Measurements from ENCODE around the gene ACBD6. TPM values are rescaled to one million over a fixed set of nuclear protein-coding genes. Genes with fewer than 3 reads are reported as not detected.

Gene ACBD6
- total RNA-seq, 1 experiment from 2014 or later: 74.7 TPM

GRCh38 chr1:180244840-180245239 lies 257.5 kb downstream of the ACBD6 start:
- H3K9me3 Mint-ChIP-seq (ENCODE audit: unreplicated experiment): no peaks in the 10 kb centered on the region
- Histone ChIP-seq H3K27me3 (replicated peaks; ENCODE audit: control insufficient read depth, insufficient read depth, low read length) (no peaks in the 10 kb centered on the region; the same call in 1 of the 2 replicates), H3K36me3 (ENCODE audit: control insufficient read depth, insufficient read depth, low read length) (no peaks in the 10 kb centered on the region), H3K4me1 (no peaks in the 10 kb centered on the region), H3K4me3 (ENCODE audit: low read depth, low read length) (no peak overlapping the region), H3K9me3 (no peaks in the 10 kb centered on the region)
- H3K27ac Mint-ChIP-seq (ENCODE audit: unreplicated experiment): no peak overlapping the region
- H3K4me1 Mint-ChIP-seq (ENCODE audit: low read depth, unreplicated experiment): no peaks in the 10 kb centered on the region
- H3K36me3 Mint-ChIP-seq (ENCODE audit: insufficient read depth, unreplicated experiment): no peaks in the 10 kb centered on the region
- peaks cover 13% of the 10 kb centered on the region for H3K27me3 Mint-ChIP-seq (ENCODE audit: insufficient read depth, unreplicated experiment)
- no peak overlapping the region for H3K4me3 Mint-ChIP-seq (ENCODE audit: unreplicated experiment)
- TF ChIP-seq CTCF (IDR thresholded peaks at IDR 0.05; ENCODE audit: insufficient read depth in 1 of 2, low read depth in 1 of 2, low read length in 1 of 2, severe bottlenecking in 1 of 2, unreplicated experiment in 1 of 2): no peak
- intact Hi-C loops (cut with micrococcal nuclease; ENCODE audit: unreplicated experiment): no loop called here
- CTCF ChIA-PET: no interaction called here
- POLR2A ChIA-PET: no interaction called here
- no peak for DNase-seq
- BruUV-seq (replicated peaks): no TSS peak

GRCh38 chr1:180243517-180244221 lies 258.7 kb downstream of the ACBD6 start:
- H3K27me3 Mint-ChIP-seq (ENCODE audit: insufficient read depth, unreplicated experiment): peaks cover 20% of the 10 kb centered on the region
- H3K36me3 Mint-ChIP-seq (ENCODE audit: insufficient read depth, unreplicated experiment): no peaks in the 10 kb centered on the region
- DNase-seq: no peak
- ChIA-PET POLR2A (no interaction called here), CTCF (interaction anchor here (0.6 kb wide), 1 partner anchor 1183 kb away, joined by 6 read pairs; no protein-coding TSS in a partner anchor)
- H3K4me1 ChIP-seq: no peaks in the 10 kb centered on the region
- H3K27ac Mint-ChIP-seq (ENCODE audit: unreplicated experiment): no peak overlapping the region
- H3K4me3 ChIP-seq (ENCODE audit: low read depth, low read length): no peak overlapping the region
- no peak overlapping the region for H3K4me3 Mint-ChIP-seq (ENCODE audit: unreplicated experiment)
- BruUV-seq (replicated peaks): no TSS peak
- intact Hi-C loops (cut with micrococcal nuclease; ENCODE audit: unreplicated experiment): no loop called here
- H3K9me3 Mint-ChIP-seq (ENCODE audit: unreplicated experiment): no peaks in the 10 kb centered on the region
- H3K9me3 ChIP-seq: no peaks in the 10 kb centered on the region
- H3K4me1 Mint-ChIP-seq (ENCODE audit: low read depth, unreplicated experiment): no peaks in the 10 kb centered on the region
- peak in 1 of 2 experiments; percentile 9 for TF ChIP-seq CTCF (IDR thresholded peaks at IDR 0.05; ENCODE audit: insufficient read depth in 1 of 2, low read depth in 1 of 2, low read length in 1 of 2, severe bottlenecking in 1 of 2, unreplicated experiment in 1 of 2)
- H3K27me3 ChIP-seq (replicated peaks; ENCODE audit: control insufficient read depth, insufficient read depth, low read length): peaks cover 3% of the 10 kb centered on the region
- no peaks in the 10 kb centered on the region for H3K36me3 ChIP-seq (ENCODE audit: control insufficient read depth, insufficient read depth, low read length)

- no peaks in the 10 kb centered on the region for H3K36me3 ChIP-seq (ENCODE audit: control insufficient read depth, insufficient read depth, low read length)
- intact Hi-C loops (cut with micrococcal nuclease; ENCODE audit: unreplicated experiment): no loop called here
- H3K9me3 ChIP-seq: no peaks in the 10 kb centered on the region
- ChIA-PET POLR2A (no interaction called here), CTCF (interaction anchor here (1.4 kb wide), 1 partner anchor 54 kb away, joined by 8 read pairs; no protein-coding TSS in a partner anchor)
- Mint-ChIP-seq H3K27ac (ENCODE audit: unreplicated experiment) (no peak overlapping the region), H3K9me3 (ENCODE audit: unreplicated experiment) (no peaks in the 10 kb centered on the region), H3K4me3 (ENCODE audit: unreplicated experiment) (no peak overlapping the region), H3K4me1 (ENCODE audit: low read depth, unreplicated experiment) (no peaks in the 10 kb centered on the region), H3K36me3 (ENCODE audit: insufficient read depth, unreplicated experiment) (no peaks in the 10 kb centered on the region), H3K27me3 (ENCODE audit: insufficient read depth, unreplicated experiment) (peaks cover 28% of the 10 kb centered on the region)
- H3K27me3 ChIP-seq (replicated peaks; ENCODE audit: control insufficient read depth, insufficient read depth, low read length): peaks cover 5% of the 10 kb centered on the region
- DNase-seq: no peak
- no peaks in the 10 kb centered on the region for H3K4me1 ChIP-seq
- BruUV-seq (replicated peaks): no TSS peak
- no peak for TF ChIP-seq CTCF (IDR thresholded peaks at IDR 0.05; ENCODE audit: insufficient read depth in 1 of 2, low read depth in 1 of 2, low read length in 1 of 2, severe bottlenecking in 1 of 2, unreplicated experiment in 1 of 2)
- no peak overlapping the region for H3K4me3 ChIP-seq (ENCODE audit: low read depth, low read length)
These were observed 260.4 kb downstream of the ACBD6 start for GRCh38 chr1:180241716-180242544.

All from Caco-2 (cell line).